Mesenchymal stem cell (in vitro differentiated cells and primary cell): ENCODE measurements around the gene RHBDD1.

Experiments
- DNase-seq: peaks from one replicate; pipeline ENCODE4 v3.0.0-alpha.2; 2013
- H2AFZ ChIP-seq: one replicate; pipeline ENCODE4 v1.6.1; 2013; ENCODE audit warnings: low read depth, mild to moderate bottlenecking, control low read depth, inconsistent platforms, low read length, moderate library complexity
- H2AK5ac ChIP-seq: 2 replicates; pipeline ENCODE4 v1.6.1; 2013; ENCODE audit warnings: low read length, moderate library complexity, mild to moderate bottlenecking, inconsistent platforms; ENCODE audit not compliant: severe bottlenecking
- H2BK120ac ChIP-seq: one replicate; pipeline ENCODE4 v1.6.1; 2013; ENCODE audit warnings: low read depth, mild to moderate bottlenecking, inconsistent platforms, low read length, moderate library complexity
- H2BK12ac ChIP-seq, 2 experiments: one replicate each; pipeline ENCODE4 v1.6.1; 2013; ENCODE audit warnings: inconsistent platforms in 2 of 2, low read length in 2 of 2, mild to moderate bottlenecking in 2 of 2, moderate library complexity in 2 of 2, control low read depth in 1 of 2
- H2BK15ac ChIP-seq: one replicate; pipeline ENCODE4 v1.6.1; 2013; ENCODE audit warnings: mild to moderate bottlenecking, low read depth, inconsistent platforms; ENCODE audit not compliant: poor library complexity, severe bottlenecking
- H2BK5ac ChIP-seq: 2 replicates; pipeline ENCODE4 v1.6.1; 2013; ENCODE audit warnings: low read depth, mild to moderate bottlenecking, low read length, control low read depth, inconsistent platforms; ENCODE audit not compliant: poor library complexity, severe bottlenecking
- H3K14ac ChIP-seq, 2 experiments: one replicate each; pipeline ENCODE4 v1.6.1; 2013; ENCODE audit warnings: inconsistent platforms in 2 of 2, low read length in 2 of 2, control low read depth in 1 of 2, mild to moderate bottlenecking in 1 of 2, moderate library complexity in 1 of 2
- H3K18ac ChIP-seq, 2 experiments: one replicate each; pipeline ENCODE4 v1.6.1; 2013; ENCODE audit warnings: inconsistent platforms in 2 of 2, low read length in 2 of 2, control low read depth in 1 of 2, low read depth in 1 of 2, mild to moderate bottlenecking in 1 of 2
- H3K23ac ChIP-seq, 2 experiments: one replicate each; pipeline ENCODE4 v1.6.1; 2013; ENCODE audit warnings: inconsistent platforms in 2 of 2, low read length in 2 of 2, mild to moderate bottlenecking in 2 of 2, moderate library complexity in 2 of 2, control low read depth in 1 of 2
- H3K27ac ChIP-seq: 2 replicates; pipeline ENCODE4 v1.5.1; 2013; ENCODE audit warnings: mild to moderate bottlenecking, moderate library complexity, low read length, control low read depth, inconsistent platforms; ENCODE audit not compliant: poor library complexity, severe bottlenecking
- H3K27me3 ChIP-seq, 2 experiments: 2 replicates each; pipeline versions ENCODE4 v1.6.1 to v1.7.0; 2013; ENCODE audit warnings: low read length in 2 of 2, mild to moderate bottlenecking in 2 of 2, moderate library complexity in 2 of 2, control low read depth in 1 of 2, inconsistent platforms in 1 of 2; ENCODE audit not compliant: control insufficient read depth in 1 of 2, insufficient read depth in 1 of 2
- H3K36me3 ChIP-seq, 2 experiments: 2 replicates each; pipeline versions ENCODE4 v1.6.1 to v1.7.0; 2013; ENCODE audit warnings: low read length in 2 of 2, control low read depth in 1 of 2, inconsistent platforms in 1 of 2, low read depth in 1 of 2, mild to moderate bottlenecking in 1 of 2; ENCODE audit not compliant: insufficient read depth in 2 of 2, control insufficient read depth in 1 of 2
- H3K4ac ChIP-seq, 2 experiments: one replicate each; pipeline ENCODE4 v1.6.1; 2013; ENCODE audit warnings: inconsistent platforms in 2 of 2, low read length in 2 of 2, mild to moderate bottlenecking in 2 of 2, moderate library complexity in 2 of 2, control low read depth in 1 of 2, low read depth in 1 of 2
- H3K4me1 ChIP-seq: 2 replicates; pipeline ENCODE4 v1.6.1; 2013; ENCODE audit warnings: low read depth, low read length, control low read depth; ENCODE audit not compliant: control insufficient read depth, insufficient read depth
- H3K4me2 ChIP-seq: 2 replicates; pipeline ENCODE4 v1.6.1; 2013; ENCODE audit warnings: low read length, mild to moderate bottlenecking, inconsistent platforms; ENCODE audit not compliant: poor library complexity, severe bottlenecking
- H3K4me3 ChIP-seq, 2 experiments: 2 replicates each; pipeline versions ENCODE4 v1.5.1 to v1.7.0; 2013; ENCODE audit warnings: low read length in 2 of 2, mild to moderate bottlenecking in 2 of 2, control low read depth in 1 of 2, low read depth in 1 of 2; ENCODE audit not compliant: insufficient read depth in 1 of 2
- H3K79me1 ChIP-seq: replicated peaks from 2 replicates; pipeline ENCODE4 v1.6.1; 2013; ENCODE audit warnings: mild to moderate bottlenecking, control low read depth, low read length, inconsistent platforms; ENCODE audit not compliant: poor library complexity, severe bottlenecking
- H3K9ac ChIP-seq: 2 replicates; pipeline ENCODE4 v1.7.0; 2013; ENCODE audit warnings: mild to moderate bottlenecking, low read length, moderate library complexity
- H3K9me3 ChIP-seq: 2 replicates; pipeline ENCODE4 v1.7.0; 2013; ENCODE audit warnings: mild to moderate bottlenecking, low read length; ENCODE audit not compliant: control insufficient read depth
- H4K8ac ChIP-seq: one replicate; pipeline ENCODE4 v1.6.1; 2013; ENCODE audit warnings: inconsistent platforms, mild to moderate bottlenecking, low read length, moderate library complexity
- H4K91ac ChIP-seq: one replicate; pipeline ENCODE4 v1.6.1; 2013; ENCODE audit warnings: mild to moderate bottlenecking, low read length, inconsistent platforms
- WGBS: methylation state at CpG from one replicate; pipeline ENCODE4 v1.1.7; 2013; ENCODE audit warnings: mixed read lengths; 5-methylcytosine and 5-hydroxymethylcytosine counted together

The RHBDD1 gene

DNA sequence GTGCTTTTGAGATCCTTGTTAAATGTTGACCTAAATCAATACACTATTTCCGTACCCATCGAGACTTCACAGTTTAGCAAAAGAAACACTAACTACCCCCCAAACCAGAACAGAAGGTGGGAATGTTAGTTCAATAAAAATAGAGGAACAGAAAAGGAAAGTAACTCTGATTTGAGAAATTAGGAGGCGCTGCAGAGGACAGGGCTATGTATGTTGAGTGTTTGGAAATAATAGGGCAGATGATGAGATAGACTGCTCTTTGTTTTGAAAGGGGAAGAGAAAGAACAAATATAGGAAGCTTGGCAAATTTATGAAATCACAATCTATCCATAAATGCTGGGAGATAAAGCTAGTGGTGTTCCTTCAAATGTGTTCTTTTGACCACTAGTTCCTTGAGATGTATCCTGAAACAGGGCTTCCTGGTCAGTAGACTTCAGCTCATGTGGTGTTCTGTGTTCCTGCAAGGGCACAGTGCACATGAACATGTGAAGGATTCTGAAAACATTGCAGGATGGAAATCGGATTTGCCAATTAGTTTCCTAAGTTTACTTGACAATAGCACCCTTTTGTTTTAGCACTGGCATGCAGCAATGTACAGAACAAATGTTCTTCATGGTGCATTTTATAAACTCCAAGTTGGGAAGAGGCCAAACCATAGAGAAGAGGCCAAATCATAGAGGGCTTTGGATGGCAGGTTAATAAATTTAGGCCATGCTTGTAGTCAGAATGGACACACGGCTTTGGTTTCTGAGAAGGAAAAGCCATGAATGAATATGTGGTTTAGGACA, 39.8 kb downstream of the RHBDD1 start:
- Histone ChIP-seq H2BK120ac (no peak overlapping the region), H3K14ac (no peak overlapping the region), H2AFZ (no peak overlapping the region), H3K4me2 (no peak overlapping the region), H4K91ac (no peak overlapping the region), H3K23ac (no peak overlapping the region), H3K4me3 (no peak overlapping the region), H2BK15ac (no peak overlapping the region), H3K27me3 (no peaks in the 10 kb centered on the region), H2BK5ac (no peak overlapping the region), H2AK5ac (no peak overlapping the region), H3K27ac (no peak overlapping the region), H2BK12ac (no peak overlapping the region), H3K4ac (no peak overlapping the region), H3K9me3 (no peaks in the 10 kb centered on the region), H3K36me3 (peaks cover 0 to 16% of the 10 kb centered on the region in 2 experiments), H3K4me1 (no peaks in the 10 kb centered on the region), H3K9ac (no peak overlapping the region), H3K79me1 (peaks cover 3% of the 10 kb centered on the region), H4K8ac (no peak overlapping the region), H3K18ac (no peak overlapping the region)
- DNase-seq, result no peak
- WGBS, result 99% methylated on average over 5 of the region's 5 CpGs

DNA sequence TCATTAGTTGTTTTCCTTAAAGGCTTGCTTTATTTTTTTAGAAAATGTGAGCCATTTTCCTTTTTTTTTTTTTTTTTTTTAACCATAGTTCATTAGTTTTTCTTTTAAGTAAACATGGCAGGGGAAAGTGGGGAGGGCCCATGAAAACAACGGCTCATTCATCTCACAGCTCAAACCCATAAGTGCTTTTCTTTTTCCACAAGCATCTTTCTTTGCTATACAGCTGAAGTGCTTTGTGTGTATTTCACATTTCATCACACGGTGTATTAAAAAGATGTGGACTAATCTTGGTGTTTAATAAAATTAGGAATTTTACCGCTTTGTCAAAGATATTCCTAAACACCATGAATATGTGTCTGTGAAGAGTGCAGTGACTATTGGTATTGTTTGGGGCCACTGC, 41.6 kb downstream of the RHBDD1 start:
- Histone ChIP-seq H2BK120ac (no peak overlapping the region), H2BK5ac (no peak overlapping the region), H3K79me1 (peaks cover 3% of the 10 kb centered on the region), H3K4me3 (no peak overlapping the region), H4K91ac (no peak overlapping the region), H3K4me2 (no peak overlapping the region), H3K9ac (no peak overlapping the region), H3K18ac (no peak overlapping the region), H3K9me3 (no peaks in the 10 kb centered on the region), H3K36me3 (peaks cover 0 to 19% of the 10 kb centered on the region in 2 experiments), H3K4ac (no peak overlapping the region), H2AK5ac (no peak overlapping the region), H3K23ac (no peak overlapping the region), H2BK12ac (no peak overlapping the region), H2BK15ac (no peak overlapping the region), H3K27me3 (no peaks in the 10 kb centered on the region), H3K14ac (no peak overlapping the region), H3K27ac (no peak overlapping the region), H4K8ac (no peak overlapping the region), H2AFZ (no peak overlapping the region), H3K4me1 (no peaks in the 10 kb centered on the region)
- no peak for DNase-seq
- 94% methylated on average over 3 of the region's 3 CpGs for WGBS

DNA sequence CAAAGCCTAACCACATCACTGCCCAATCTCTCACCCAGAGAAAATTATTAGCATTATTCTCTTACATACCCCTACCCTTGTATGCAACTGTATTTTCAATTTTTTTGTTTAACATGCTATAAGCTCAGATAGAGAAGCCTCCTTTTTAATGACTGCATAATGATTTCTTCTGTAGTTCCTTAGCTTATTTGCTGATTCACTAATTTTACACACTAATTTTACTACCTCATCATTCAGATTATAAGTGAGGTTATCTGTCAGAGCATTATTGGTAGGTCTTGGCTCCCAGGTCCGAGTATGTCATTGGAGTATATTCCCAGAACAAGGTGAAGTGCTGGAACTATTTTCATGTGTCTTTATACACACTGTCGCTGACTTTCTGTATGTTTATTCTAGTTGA, 45.4 kb downstream of the RHBDD1 start:
- no peak overlapping the region for H4K8ac ChIP-seq
- no peaks in the 10 kb centered on the region for H3K79me1 ChIP-seq
- H3K18ac ChIP-seq, result no peak overlapping the region
- H3K4me1 ChIP-seq, result no peaks in the 10 kb centered on the region
- no peak overlapping the region for H2AFZ ChIP-seq
- no peak overlapping the region for H2BK12ac ChIP-seq
- no peak overlapping the region for H2BK5ac ChIP-seq
- H3K4me3 ChIP-seq, result no peak overlapping the region
- 93% methylated on average over 1 of the region's 2 CpGs for WGBS
- no peak overlapping the region for H3K4me2 ChIP-seq
- no peak overlapping the region for H4K91ac ChIP-seq
- no peaks in the 10 kb centered on the region for H3K9me3 ChIP-seq
- H3K9ac ChIP-seq, result no peak overlapping the region
- H3K27ac ChIP-seq, result no peak overlapping the region
- H3K23ac ChIP-seq, result no peak overlapping the region
- no peaks in the 10 kb centered on the region for H3K27me3 ChIP-seq
- no peak overlapping the region for H3K14ac ChIP-seq
- H2AK5ac ChIP-seq, result no peak overlapping the region
- no peak overlapping the region for H2BK15ac ChIP-seq
- DNase-seq, result no peak
- no peak overlapping the region for H3K4ac ChIP-seq
- H2BK120ac ChIP-seq, result no peak overlapping the region
- peaks cover 0 to 13% of the 10 kb centered on the region in 2 experiments for H3K36me3 ChIP-seq

DNA sequence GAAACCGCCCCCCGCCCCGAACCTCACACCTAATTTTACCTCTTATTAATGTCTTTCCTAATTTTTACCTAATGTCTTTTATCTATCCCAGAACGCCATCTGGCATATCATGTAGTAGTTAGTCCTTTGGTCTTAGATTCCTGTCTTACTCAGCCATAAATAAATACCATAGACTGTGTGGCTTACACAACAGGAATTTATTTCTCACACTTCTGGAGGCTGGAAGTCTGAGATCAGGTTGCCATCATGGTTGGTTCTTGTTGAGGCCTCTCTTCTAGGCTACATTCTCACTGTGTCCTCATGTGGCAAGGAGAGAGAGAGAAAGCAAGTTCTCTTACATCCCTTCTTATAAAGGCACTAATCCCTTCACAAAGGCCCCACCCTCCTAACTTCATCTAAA, 46.8 kb downstream of the RHBDD1 start:
- H2AK5ac ChIP-seq, result no peak overlapping the region
- no peak overlapping the region for H3K27ac ChIP-seq
- no peak overlapping the region for H3K4me2 ChIP-seq
- no peak overlapping the region for H2BK12ac ChIP-seq
- H3K36me3 ChIP-seq, result peaks cover 0 to 13% of the 10 kb centered on the region in 2 experiments
- no peak overlapping the region for H4K91ac ChIP-seq
- no peak overlapping the region for H2BK5ac ChIP-seq
- H3K79me1 ChIP-seq, result no peaks in the 10 kb centered on the region
- no CpG with 5 or more reads among the region's 4 CpGs for WGBS
- no peak overlapping the region for H3K14ac ChIP-seq
- no peak overlapping the region for H3K4me3 ChIP-seq
- H3K4me1 ChIP-seq, result no peaks in the 10 kb centered on the region
- no peak overlapping the region for H2BK120ac ChIP-seq
- no peaks in the 10 kb centered on the region for H3K27me3 ChIP-seq
- no peak overlapping the region for H2BK15ac ChIP-seq
- H3K23ac ChIP-seq, result no peak overlapping the region
- H3K4ac ChIP-seq, result no peak overlapping the region
- H3K18ac ChIP-seq, result no peak overlapping the region
- no peak overlapping the region for H4K8ac ChIP-seq
- H3K9me3 ChIP-seq, result no peaks in the 10 kb centered on the region
- no peak overlapping the region for H3K9ac ChIP-seq
- no peak for DNase-seq
- no peak overlapping the region for H2AFZ ChIP-seq
